ENCODE results near the gene ATP6AP2. TPM values are rescaled to one million over a fixed set of nuclear protein-coding genes. Genes with fewer than 3 reads are reported as not detected.
A peak's percentile ranks its signal among the peaks of the same experiment; 100 is the strongest.
"Not testable (repeated sequence)": the region's sequence is repeated elsewhere in the genome, so short reads cannot be mapped to it uniquely, and the experiment has no call there.

Gene ATP6AP2
- total and polyA plus RNA-seq, 2 donors (not counting 1 experiment from before 2014, with no cell fraction given), result 29.0 to 53.3 TPM

GRCh38 chrX:40571600-40571999 is 9.2 kb upstream of the ATP6AP2 start:
- no peaks in the 10 kb centered on the region for H3K79me2 ChIP-seq (ENCODE audit: control insufficient read depth, insufficient read depth, low read length)
- no peaks in the 10 kb centered on the region for H4K20me1 ChIP-seq (ENCODE audit: control insufficient read depth, insufficient read depth, low read length, poor library complexity, severe bottlenecking)
- WGBS (ENCODE audit: insufficient coverage), result no CpG with 5 or more reads among the region's 3 CpGs
- H3K4me3 ChIP-seq (ENCODE audit: control extremely low read depth in 1 of 5, extremely low read depth in 1 of 5, insufficient read depth in 1 of 5, low read depth in 2 of 5, low read length in 4 of 5), result no peak overlapping the region
- Mint-ChIP-seq H3K27ac (no peak overlapping the region), H3K4me1 (peaks cover 16% of the 10 kb centered on the region), H3K9me3 (ENCODE audit: insufficient read depth) (no peaks in the 10 kb centered on the region), H3K4me3 (peak overlapping the region; percentile 76), H3K27me3 (no peaks in the 10 kb centered on the region)
- intact Hi-C loops (cut with micrococcal nuclease), result no loop called here
- no peak overlapping the region for H3K27ac ChIP-seq (ENCODE audit: low read length in 2 of 2)
- POLR2A ChIA-PET, result no interaction called here
- no peaks in the 10 kb centered on the region for H3K9me3 ChIP-seq (ENCODE audit: control extremely low read depth in 1 of 3, control insufficient read depth in 2 of 3, insufficient read depth in 1 of 3, low read length in 2 of 3)
- H3K36me3 ChIP-seq (replicated peaks in 1 of 2; ENCODE audit: control extremely low read depth in 1 of 2, control insufficient read depth in 1 of 2, extremely low read depth in 1 of 2, insufficient read depth in 2 of 2, low read length in 1 of 2), result no peaks in the 10 kb centered on the region
- H3K9ac ChIP-seq (ENCODE audit: low read length), result no peak overlapping the region
- H3K27me3 ChIP-seq (replicated peaks in 1 of 4; ENCODE audit: control extremely low read depth in 1 of 4, control insufficient read depth in 3 of 4, insufficient read depth in 4 of 4, low read length in 3 of 4), result no peaks in the 10 kb centered on the region
- H3K4me1 ChIP-seq (ENCODE audit: control insufficient read depth in 2 of 2, insufficient read depth in 2 of 2, low read length in 2 of 2), result peaks cover 11 to 17% of the 10 kb centered on the region in 2 donors
- CTCF ChIA-PET, result interaction anchor here (0.9 kb wide), 1 partner anchor 28 kb away, joined by 3 read pairs; no protein-coding TSS in a partner anchor
- DNase-seq, result no peak
- no peak for ATAC-seq (ENCODE audit: low read depth)
- H3K4me2 ChIP-seq (replicated peaks; ENCODE audit: low read depth, low read length, poor library complexity, severe bottlenecking), result no peak overlapping the region
- no peak overlapping the region for H2AFZ ChIP-seq (ENCODE audit: insufficient read depth, low read depth, low read length, poor library complexity, severe bottlenecking)
- TF ChIP-seq CTCF (IDR thresholded peaks at IDR 0.05) (no peak), EZH2 (IDR thresholded peaks at IDR 0.05; ENCODE audit: borderline replicate concordance, insufficient read depth, low read depth, low read length, poor library complexity, severe bottlenecking) (no peak)

- Histone ChIP-seq H4K20me1 (ENCODE audit: control insufficient read depth, insufficient read depth, low read length, poor library complexity, severe bottlenecking) (no peaks in the 10 kb centered on the region), H3K4me1 (ENCODE audit: control insufficient read depth in 2 of 2, insufficient read depth in 2 of 2, low read length in 2 of 2) (peaks cover 11 to 17% of the 10 kb centered on the region in 2 donors), H3K4me3 (ENCODE audit: control extremely low read depth in 1 of 5, extremely low read depth in 1 of 5, insufficient read depth in 1 of 5, low read depth in 2 of 5, low read length in 4 of 5) (no peak overlapping the region), H3K9me3 (ENCODE audit: control extremely low read depth in 1 of 3, control insufficient read depth in 2 of 3, insufficient read depth in 1 of 3, low read length in 2 of 3) (no peaks in the 10 kb centered on the region), H3K27me3 (replicated peaks in 1 of 4; ENCODE audit: control extremely low read depth in 1 of 4, control insufficient read depth in 3 of 4, insufficient read depth in 4 of 4, low read length in 3 of 4) (no peaks in the 10 kb centered on the region), H3K4me2 (replicated peaks; ENCODE audit: low read depth, low read length, poor library complexity, severe bottlenecking) (no peak overlapping the region), H3K79me2 (ENCODE audit: control insufficient read depth, insufficient read depth, low read length) (no peaks in the 10 kb centered on the region), H3K9ac (ENCODE audit: low read length) (no peak overlapping the region), H3K36me3 (replicated peaks in 1 of 2; ENCODE audit: control extremely low read depth in 1 of 2, control insufficient read depth in 1 of 2, extremely low read depth in 1 of 2, insufficient read depth in 2 of 2, low read length in 1 of 2) (no peaks in the 10 kb centered on the region), H2AFZ (ENCODE audit: insufficient read depth, low read depth, low read length, poor library complexity, severe bottlenecking) (no peak overlapping the region), H3K27ac (ENCODE audit: low read length in 2 of 2) (no peak overlapping the region)
- Mint-ChIP-seq H3K27ac (no peak overlapping the region), H3K4me3 (no peak overlapping the region), H3K4me1 (peaks cover 16% of the 10 kb centered on the region), H3K9me3 (ENCODE audit: insufficient read depth) (no peaks in the 10 kb centered on the region), H3K27me3 (no peaks in the 10 kb centered on the region)
- TF ChIP-seq EZH2 (IDR thresholded peaks at IDR 0.05; ENCODE audit: borderline replicate concordance, insufficient read depth, low read depth, low read length, poor library complexity, severe bottlenecking) (no peak), CTCF (IDR thresholded peaks at IDR 0.05) (peak; percentile 56)
- DNase-seq (peak; percentile 26), ATAC-seq (ENCODE audit: low read depth) (peak; percentile 36)
- POLR2A ChIA-PET, result interaction anchor here (0.7 kb wide), 1 partner anchor 71 kb away, joined by 4 read pairs; no protein-coding TSS in a partner anchor
- CTCF ChIA-PET, result interaction anchor here (0.7 kb wide), 4 partner anchors 53 to 1309 kb away, joined by 3 to 4 read pairs (median 4); no protein-coding TSS in a partner anchor
- WGBS (ENCODE audit: insufficient coverage), result no CpG with 5 or more reads among the region's 2 CpGs
- intact Hi-C loops (cut with micrococcal nuclease), result no loop called here
Measured at GRCh38 chrX:40573763-40574162, 7.0 kb upstream of the ATP6AP2 start.

DNA sequence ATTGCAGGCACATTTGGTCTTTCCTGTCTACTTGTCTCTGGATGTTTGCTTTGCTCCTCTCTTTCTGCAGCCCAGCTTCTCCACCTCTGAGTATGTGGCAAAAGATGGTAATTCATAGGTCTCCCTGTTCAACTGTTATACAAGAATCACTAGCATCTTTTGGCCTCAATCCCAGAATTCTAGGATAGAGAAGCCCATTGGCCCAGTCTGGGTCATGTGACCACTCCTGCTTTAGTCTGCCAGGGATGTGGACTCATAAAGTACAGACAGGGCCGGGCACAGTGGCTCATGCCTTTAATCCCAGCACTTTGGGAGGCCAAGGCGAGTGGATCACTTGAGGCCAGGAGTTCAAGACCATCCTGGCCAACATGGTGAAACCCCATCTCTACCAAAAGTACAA is 5.4 kb upstream of the ATP6AP2 start:
- no CpG with 5 or more reads among the region's 2 CpGs for WGBS (ENCODE audit: insufficient coverage)
- H3K4me3 ChIP-seq (ENCODE audit: control extremely low read depth in 1 of 5, extremely low read depth in 1 of 5, insufficient read depth in 1 of 5, low read depth in 2 of 5, low read length in 4 of 5); DNase-seq; H3K27me3 ChIP-seq (replicated peaks in 1 of 4; ENCODE audit: control extremely low read depth in 1 of 4, control insufficient read depth in 3 of 4, insufficient read depth in 4 of 4, low read length in 3 of 4); H3K27ac Mint-ChIP-seq; H3K9me3 ChIP-seq (ENCODE audit: control extremely low read depth in 1 of 3, control insufficient read depth in 2 of 3, insufficient read depth in 1 of 3, low read length in 2 of 3); H3K4me3 Mint-ChIP-seq; H3K27me3 Mint-ChIP-seq; H3K79me2 ChIP-seq (ENCODE audit: control insufficient read depth, insufficient read depth, low read length); H3K9me3 Mint-ChIP-seq (ENCODE audit: insufficient read depth); H4K20me1 ChIP-seq (ENCODE audit: control insufficient read depth, insufficient read depth, low read length, poor library complexity, severe bottlenecking); POLR2A ChIA-PET; ATAC-seq (ENCODE audit: low read depth); H2AFZ ChIP-seq (ENCODE audit: insufficient read depth, low read depth, low read length, poor library complexity, severe bottlenecking); H3K27ac ChIP-seq (ENCODE audit: low read length in 2 of 2); H3K36me3 ChIP-seq (replicated peaks in 1 of 2; ENCODE audit: control extremely low read depth in 1 of 2, control insufficient read depth in 1 of 2, extremely low read depth in 1 of 2, insufficient read depth in 2 of 2, low read length in 1 of 2); intact Hi-C loops (cut with micrococcal nuclease); CTCF ChIA-PET; H3K4me2 ChIP-seq (replicated peaks; ENCODE audit: low read depth, low read length, poor library complexity, severe bottlenecking); H3K9ac ChIP-seq (ENCODE audit: low read length): not testable (repeated sequence)
- peaks cover 15% of the 10 kb centered on the region for H3K4me1 Mint-ChIP-seq
- H3K4me1 ChIP-seq (ENCODE audit: control insufficient read depth in 2 of 2, insufficient read depth in 2 of 2, low read length in 2 of 2), result peaks cover 11 to 19% of the 10 kb centered on the region in 2 donors

All from B cell (primary cell).